Lower leg skin (tissue), 3 donors: ENCODE data around the gene TEC.

Source experiments
- POLR2A ChIP-seq, 2 donors: fragments of 450-650 bp; IDR thresholded peaks; one replicate each; pipeline ENCODE4 v1.6.1; 2016 to 2017; ENCODE audit warnings: antibody characterized with exemption in 2 of 2, mild to moderate bottlenecking in 1 of 2, moderate library complexity in 1 of 2
- TF ChIP-seq, protein P1 (sequence below), 3 donors: fragments of 450-650 bp; IDR thresholded peaks; one replicate each; pipeline ENCODE4 v1.5.1; 2016; ENCODE audit warnings: antibody characterized with exemption in 3 of 3, mild to moderate bottlenecking in 3 of 3, moderate library complexity in 2 of 3

DNA sequence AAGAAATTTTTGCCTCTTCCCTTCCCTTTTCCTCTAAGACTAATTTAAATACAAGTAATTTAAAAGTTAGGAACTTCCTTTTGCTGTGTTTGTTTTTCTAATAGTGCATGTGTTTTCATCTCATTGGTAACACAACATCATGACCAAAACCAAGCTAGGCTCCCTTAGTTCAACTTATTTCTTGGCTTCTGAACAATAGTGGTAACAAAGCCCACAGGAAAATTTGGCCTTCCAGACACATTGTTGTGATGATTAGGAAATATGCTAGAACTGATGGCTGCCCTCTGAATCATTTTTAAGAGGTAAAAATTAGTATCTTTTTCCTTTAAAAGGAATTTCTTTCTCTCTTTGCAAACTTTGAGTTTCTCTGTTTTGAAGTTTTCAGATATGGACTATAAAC is 25.5 kb upstream of the TEC start:
- TF ChIP-seq, protein P1, sequence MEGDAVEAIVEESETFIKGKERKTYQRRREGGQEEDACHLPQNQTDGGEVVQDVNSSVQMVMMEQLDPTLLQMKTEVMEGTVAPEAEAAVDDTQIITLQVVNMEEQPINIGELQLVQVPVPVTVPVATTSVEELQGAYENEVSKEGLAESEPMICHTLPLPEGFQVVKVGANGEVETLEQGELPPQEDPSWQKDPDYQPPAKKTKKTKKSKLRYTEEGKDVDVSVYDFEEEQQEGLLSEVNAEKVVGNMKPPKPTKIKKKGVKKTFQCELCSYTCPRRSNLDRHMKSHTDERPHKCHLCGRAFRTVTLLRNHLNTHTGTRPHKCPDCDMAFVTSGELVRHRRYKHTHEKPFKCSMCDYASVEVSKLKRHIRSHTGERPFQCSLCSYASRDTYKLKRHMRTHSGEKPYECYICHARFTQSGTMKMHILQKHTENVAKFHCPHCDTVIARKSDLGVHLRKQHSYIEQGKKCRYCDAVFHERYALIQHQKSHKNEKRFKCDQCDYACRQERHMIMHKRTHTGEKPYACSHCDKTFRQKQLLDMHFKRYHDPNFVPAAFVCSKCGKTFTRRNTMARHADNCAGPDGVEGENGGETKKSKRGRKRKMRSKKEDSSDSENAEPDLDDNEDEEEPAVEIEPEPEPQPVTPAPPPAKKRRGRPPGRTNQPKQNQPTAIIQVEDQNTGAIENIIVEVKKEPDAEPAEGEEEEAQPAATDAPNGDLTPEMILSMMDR (IDR thresholded peaks at IDR 0.05): no peak
- TF ChIP-seq POLR2A (IDR thresholded peaks at IDR 0.05): no peak
